ENCODE results near the gene CALU. TPM values are rescaled to one million over a fixed set of nuclear protein-coding genes. Genes with fewer than 3 reads are reported as not detected.

The CALU gene
- total RNA-seq, 2 donors from 2014 or later, result 28.6 to 48.9 TPM

GRCh38 chr7:128714701-128715495 is 24.3 kb upstream of the CALU start:
- no peaks in the 10 kb centered on the region for H3K9me3 Mint-ChIP-seq
- no peak for ATAC-seq
- no peak overlapping the region for H3K27ac Mint-ChIP-seq
- no peaks in the 10 kb centered on the region for H3K36me3 Mint-ChIP-seq
- DNase-seq (ENCODE audit: low spot score in 2 of 2), result no peak

- ATAC-seq (peak; percentile 16 to 81), DNase-seq (ENCODE audit: low spot score in 2 of 2) (no peak)
- Mint-ChIP-seq H3K27ac (no peak overlapping the region), H3K9me3 (no peaks in the 10 kb centered on the region), H3K36me3 (no peaks in the 10 kb centered on the region)
Observed at GRCh38 chr7:128718967-128719642, 20.1 kb upstream of the CALU start.

- ATAC-seq, result no peak
- no peaks in the 10 kb centered on the region for H3K9me3 Mint-ChIP-seq
- H3K27ac Mint-ChIP-seq, result peak overlapping the region in 1 of 2 donors; percentile 41
- DNase-seq (ENCODE audit: low spot score in 2 of 2), result no peak
- no peaks in the 10 kb centered on the region for H3K36me3 Mint-ChIP-seq
Observed at GRCh38 chr7:128721376-128721775, 17.8 kb upstream of the CALU start.

- Mint-ChIP-seq H3K36me3 (no peaks in the 10 kb centered on the region), H3K9me3 (no peaks in the 10 kb centered on the region), H3K27ac (no peak overlapping the region)
- DNase-seq (ENCODE audit: low spot score in 2 of 2), result no peak
- no peak for ATAC-seq
Observed at GRCh38 chr7:128724743-128725142, 14.4 kb upstream of the CALU start.

- no peak for ATAC-seq
- DNase-seq (ENCODE audit: low spot score in 2 of 2), result no peak
- peak overlapping the region in 1 of 2 donors; percentile 32 for H3K27ac Mint-ChIP-seq
- no peaks in the 10 kb centered on the region for H3K36me3 Mint-ChIP-seq
- H3K9me3 Mint-ChIP-seq, result no peaks in the 10 kb centered on the region
Observed at GRCh38 chr7:128725531-128725930, 13.6 kb upstream of the CALU start.

GRCh38 chr7:128726059-128726736 is 13.0 kb upstream of the CALU start:
- Mint-ChIP-seq H3K27ac (peak overlapping the region in 1 of 2 donors; percentile 32), H3K36me3 (no peaks in the 10 kb centered on the region), H3K9me3 (no peaks in the 10 kb centered on the region)
- no peak for ATAC-seq
- DNase-seq (ENCODE audit: low spot score in 2 of 2), result no peak

- H3K27ac Mint-ChIP-seq, result no peak overlapping the region
- H3K9me3 Mint-ChIP-seq, result no peaks in the 10 kb centered on the region
- no peaks in the 10 kb centered on the region for H3K36me3 Mint-ChIP-seq
- ATAC-seq, result no peak
- DNase-seq (ENCODE audit: low spot score in 2 of 2), result no peak
Observed at GRCh38 chr7:128726737-128727072, 12.5 kb upstream of the CALU start.

- DNase-seq (ENCODE audit: low spot score in 2 of 2) (no peak), ATAC-seq (no peak)
- H3K27ac Mint-ChIP-seq, result no peak overlapping the region
- H3K9me3 Mint-ChIP-seq, result no peaks in the 10 kb centered on the region
- H3K36me3 Mint-ChIP-seq, result no peaks in the 10 kb centered on the region
Observed at GRCh38 chr7:128727239-128727638, 11.9 kb upstream of the CALU start.

GRCh38 chr7:128728598-128728997 is 10.6 kb upstream of the CALU start:
- Mint-ChIP-seq H3K27ac (no peak overlapping the region), H3K36me3 (no peaks in the 10 kb centered on the region), H3K9me3 (no peaks in the 10 kb centered on the region)
- ATAC-seq, result peak in 1 of 2 donors; percentile 47
- DNase-seq (ENCODE audit: low spot score in 2 of 2), result no peak

- Mint-ChIP-seq H3K9me3 (no peaks in the 10 kb centered on the region), H3K27ac (no peak overlapping the region), H3K36me3 (no peaks in the 10 kb centered on the region)
- no peak for DNase-seq (ENCODE audit: low spot score in 2 of 2)
- ATAC-seq, result no peak
Observed at GRCh38 chr7:128729494-128729893, 9.7 kb upstream of the CALU start.

GRCh38 chr7:128731184-128731583 is 8.0 kb upstream of the CALU start:
- Mint-ChIP-seq H3K27ac (no peak overlapping the region), H3K36me3 (no peaks in the 10 kb centered on the region), H3K9me3 (no peaks in the 10 kb centered on the region)
- no peak for DNase-seq (ENCODE audit: low spot score in 2 of 2)
- ATAC-seq, result no peak

- DNase-seq (ENCODE audit: low spot score in 2 of 2) (no peak), ATAC-seq (no peak)
- no peaks in the 10 kb centered on the region for H3K9me3 Mint-ChIP-seq
- no peak overlapping the region for H3K27ac Mint-ChIP-seq
- H3K36me3 Mint-ChIP-seq, result no peaks in the 10 kb centered on the region
Observed at GRCh38 chr7:128732521-128733277, 6.5 kb upstream of the CALU start.

- DNase-seq (ENCODE audit: low spot score in 2 of 2), result no peak
- H3K27ac Mint-ChIP-seq, result no peak overlapping the region
- ATAC-seq, result no peak
- no peaks in the 10 kb centered on the region for H3K36me3 Mint-ChIP-seq
- H3K9me3 Mint-ChIP-seq, result no peaks in the 10 kb centered on the region
Observed at GRCh38 chr7:128733278-128733645, 5.9 kb upstream of the CALU start.

GRCh38 chr7:128734890-128735289 is 4.3 kb upstream of the CALU start:
- Mint-ChIP-seq H3K36me3 (peaks cover 6 to 8% of the 10 kb centered on the region in 2 donors), H3K9me3 (no peaks in the 10 kb centered on the region), H3K27ac (no peak overlapping the region)
- ATAC-seq (no peak), DNase-seq (ENCODE audit: low spot score in 2 of 2) (no peak)

GRCh38 chr7:128735436-128735835 is 3.7 kb upstream of the CALU start:
- Mint-ChIP-seq H3K9me3 (no peaks in the 10 kb centered on the region), H3K36me3 (peaks cover 6 to 10% of the 10 kb centered on the region in 2 donors)
- DNase-seq (ENCODE audit: low spot score in 2 of 2), result no peak

GRCh38 chr7:128737441-128737840 is 1.7 kb upstream of the CALU start:
- ATAC-seq (no peak), DNase-seq (ENCODE audit: low spot score in 2 of 2) (no peak)
- no peaks in the 10 kb centered on the region for H3K9me3 Mint-ChIP-seq
- peaks cover 6 to 10% of the 10 kb centered on the region in 2 donors for H3K36me3 Mint-ChIP-seq
- H3K27ac Mint-ChIP-seq, result peak overlapping the region in 1 of 2 donors; percentile 97

More at GRCh38 chr7:128735436-128735835, 3.7 kb upstream of the CALU start:
- H3K27ac Mint-ChIP-seq, result no peak overlapping the region
- no peak for ATAC-seq

GRCh38 chr7:128737867-128738385 is 1.2 kb upstream of the CALU start:
- Mint-ChIP-seq H3K9me3 (no peaks in the 10 kb centered on the region), H3K27ac (peak overlapping the region in 1 of 2 donors; percentile 97), H3K36me3 (peaks cover 6 to 10% of the 10 kb centered on the region in 2 donors)
- ATAC-seq (no peak), DNase-seq (ENCODE audit: low spot score in 2 of 2) (no peak)

Data from activated naive CD4-positive, alpha-beta T cell treated with anti-CD3 and anti-CD28 coated beads, Interleukin-2, amount 50 U/mL, for 72 hours (primary cell).